ENCODE data around the gene STRIT1.

DNA sequence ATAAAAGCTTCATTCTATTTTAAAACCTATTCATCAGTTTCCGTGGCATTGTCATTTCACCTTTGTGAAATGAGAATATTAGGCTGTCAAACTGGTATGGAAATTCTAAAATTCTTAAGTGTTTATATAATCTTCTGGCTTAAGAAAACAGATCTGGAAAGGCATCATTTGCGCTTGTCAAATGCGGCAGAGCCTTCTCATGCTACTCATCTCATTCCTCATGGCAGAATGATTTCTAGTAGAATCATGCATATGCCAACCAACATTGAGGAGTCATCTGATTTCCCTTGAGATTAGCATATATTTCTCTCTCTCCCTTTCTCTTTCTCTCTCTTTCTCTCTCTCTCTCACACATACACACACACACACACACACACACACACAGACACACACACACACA is 48.8 kb downstream of the STRIT1 start:
- TF ChIP-seq, protein P1, sequence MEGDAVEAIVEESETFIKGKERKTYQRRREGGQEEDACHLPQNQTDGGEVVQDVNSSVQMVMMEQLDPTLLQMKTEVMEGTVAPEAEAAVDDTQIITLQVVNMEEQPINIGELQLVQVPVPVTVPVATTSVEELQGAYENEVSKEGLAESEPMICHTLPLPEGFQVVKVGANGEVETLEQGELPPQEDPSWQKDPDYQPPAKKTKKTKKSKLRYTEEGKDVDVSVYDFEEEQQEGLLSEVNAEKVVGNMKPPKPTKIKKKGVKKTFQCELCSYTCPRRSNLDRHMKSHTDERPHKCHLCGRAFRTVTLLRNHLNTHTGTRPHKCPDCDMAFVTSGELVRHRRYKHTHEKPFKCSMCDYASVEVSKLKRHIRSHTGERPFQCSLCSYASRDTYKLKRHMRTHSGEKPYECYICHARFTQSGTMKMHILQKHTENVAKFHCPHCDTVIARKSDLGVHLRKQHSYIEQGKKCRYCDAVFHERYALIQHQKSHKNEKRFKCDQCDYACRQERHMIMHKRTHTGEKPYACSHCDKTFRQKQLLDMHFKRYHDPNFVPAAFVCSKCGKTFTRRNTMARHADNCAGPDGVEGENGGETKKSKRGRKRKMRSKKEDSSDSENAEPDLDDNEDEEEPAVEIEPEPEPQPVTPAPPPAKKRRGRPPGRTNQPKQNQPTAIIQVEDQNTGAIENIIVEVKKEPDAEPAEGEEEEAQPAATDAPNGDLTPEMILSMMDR (conservative IDR thresholded peaks at IDR 0.05; ENCODE audit: low read depth, low read length) = no peak
- no peak for TF ChIP-seq NFE2L2 (IDR thresholded peaks at IDR 0.05; ENCODE audit: low read depth, low read length)
